SK-N-MC (cell line): Measurements from ENCODE around the gene GRID2.

ENCODE experiments used
- EZH2 ChIP-seq: fragments of 200-600 bp; sonication (generic); IDR thresholded peaks from one replicate; pipeline ENCODE4 v1.6.1; 2017; ENCODE audit warnings: antibody characterized with exemption
- POLR2AphosphoS5 ChIP-seq: IDR thresholded peaks from 2 replicates; pipeline ENCODE4 v1.6.1; 2012; ENCODE audit warnings: mild to moderate bottlenecking, low read depth, low read length, borderline replicate concordance

- TF ChIP-seq POLR2AphosphoS5, result no peak
- no peak for TF ChIP-seq EZH2
Observed at GRCh38 chr4:93480452-93480851, 1176.7 kb downstream of the GRID2 start.
